CD1c-positive myeloid dendritic cell (primary cell): Measurements from ENCODE around the gene SCGB1C1.
A peak's percentile ranks its signal among the peaks of the same experiment; 100 is the strongest.
"Not testable (repeated sequence)": the region's sequence is repeated elsewhere in the genome, so short reads cannot be mapped to it uniquely, and the experiment has no call there.

Source experiments
- DNase-seq: peaks from one replicate; pipeline ENCODE4 v3.0.0-alpha.2; 2016; ENCODE audit errors: extremely low spot score

The SCGB1C1 gene

DNA sequence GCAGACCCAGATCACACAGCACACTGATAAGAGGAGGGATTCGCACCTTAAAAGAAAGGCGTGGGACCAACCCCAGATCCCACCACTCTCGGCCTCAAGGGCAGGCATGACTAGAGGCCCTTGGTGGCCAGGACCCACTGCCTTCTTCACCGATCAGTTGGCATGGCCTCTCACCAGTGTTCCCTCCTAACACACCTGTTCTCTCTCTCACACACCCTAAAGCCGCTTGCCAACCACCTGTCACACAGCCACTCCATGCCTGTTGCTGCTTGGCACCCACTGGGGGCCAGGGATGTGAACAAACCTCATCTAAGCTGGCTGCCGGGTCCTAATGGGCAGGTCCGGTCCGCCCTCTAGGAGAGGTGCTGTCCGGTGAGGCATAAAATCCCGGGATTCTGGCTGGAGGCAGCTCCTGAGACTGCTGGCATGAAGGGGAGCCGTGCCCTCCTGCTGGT, at the start of gene SCGB1C1:
TSS of gene SCGB1C1 (plus strand) at position 405 of the 455 bp plus-strand sequence. CDS start at position 427, 22 bp downstream.
- not testable (repeated sequence) for DNase-seq

DNA sequence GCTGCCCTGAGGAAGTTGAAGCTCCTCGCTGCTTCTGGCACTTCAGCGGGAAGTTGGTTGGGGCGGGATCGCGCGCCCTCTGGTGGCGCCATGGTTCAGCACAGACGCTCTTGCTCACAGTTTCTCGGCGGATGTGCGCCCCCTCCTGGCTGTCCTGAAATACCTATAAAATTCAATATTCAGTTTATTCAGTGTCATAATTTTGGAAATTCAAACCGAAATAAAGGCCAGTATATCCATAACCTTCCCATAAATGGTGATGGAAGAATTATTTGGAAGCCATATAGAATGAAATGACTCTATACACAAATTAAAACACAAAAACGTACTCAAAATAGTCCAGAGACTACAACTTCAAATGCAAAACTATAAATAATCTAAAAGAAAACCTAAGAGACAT, 12.6 kb upstream of the SCGB1C1 start:
- not testable (repeated sequence) for DNase-seq

DNA sequence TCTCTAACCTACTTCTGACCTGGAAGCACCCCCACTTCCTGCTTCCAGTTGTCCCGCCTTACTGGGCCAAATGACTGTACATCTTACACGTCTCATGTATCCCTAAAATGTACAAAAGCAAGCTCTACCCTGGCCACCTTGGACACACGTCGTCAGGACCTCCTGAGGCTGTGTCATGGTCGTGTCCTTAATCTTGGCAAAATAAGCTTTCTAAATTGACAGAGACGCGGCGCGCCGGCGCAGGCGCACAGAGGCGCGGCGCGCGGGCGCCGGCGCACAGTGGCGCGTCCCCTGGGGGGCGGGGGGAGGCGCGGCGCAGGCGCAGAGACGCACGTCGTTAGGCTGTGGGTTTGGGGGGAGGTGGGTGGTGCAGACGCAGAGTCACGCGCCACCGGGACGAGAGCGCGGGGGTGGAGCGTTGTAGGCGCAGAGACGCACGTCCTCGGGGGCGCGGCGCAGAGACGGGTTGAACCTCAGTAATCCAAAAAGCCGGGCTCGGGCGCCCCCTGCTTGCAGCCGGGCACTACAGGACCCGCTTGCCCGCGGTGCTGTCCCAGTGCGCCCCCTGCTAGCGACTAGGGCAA, 3.6 kb upstream of the SCGB1C1 start:
- not testable (repeated sequence) for DNase-seq

DNA sequence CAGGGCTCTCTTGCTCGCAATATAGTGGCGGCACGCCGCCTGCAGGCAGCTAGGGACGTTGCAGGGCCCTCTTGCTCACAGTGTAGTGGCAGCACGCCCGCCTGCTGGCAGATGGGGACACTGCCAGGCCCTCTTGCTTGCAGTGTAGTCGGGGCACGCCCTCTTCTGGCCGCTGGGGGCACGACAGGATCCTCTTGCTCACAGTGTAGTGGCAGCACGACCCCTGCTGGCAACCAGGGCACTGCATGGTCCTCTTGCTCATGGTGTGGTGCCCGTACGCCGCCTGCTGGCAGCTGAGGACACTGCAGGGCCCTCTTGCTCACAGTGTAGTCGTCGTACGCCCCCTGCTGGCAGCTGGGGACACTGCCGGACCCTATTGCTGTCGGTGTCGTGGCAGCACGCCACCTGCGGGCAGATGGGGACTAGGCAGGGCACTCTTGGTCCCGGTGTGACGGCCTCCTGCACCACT, 3.0 kb upstream of the SCGB1C1 start:
- DNase-seq = not testable (repeated sequence)

DNA sequence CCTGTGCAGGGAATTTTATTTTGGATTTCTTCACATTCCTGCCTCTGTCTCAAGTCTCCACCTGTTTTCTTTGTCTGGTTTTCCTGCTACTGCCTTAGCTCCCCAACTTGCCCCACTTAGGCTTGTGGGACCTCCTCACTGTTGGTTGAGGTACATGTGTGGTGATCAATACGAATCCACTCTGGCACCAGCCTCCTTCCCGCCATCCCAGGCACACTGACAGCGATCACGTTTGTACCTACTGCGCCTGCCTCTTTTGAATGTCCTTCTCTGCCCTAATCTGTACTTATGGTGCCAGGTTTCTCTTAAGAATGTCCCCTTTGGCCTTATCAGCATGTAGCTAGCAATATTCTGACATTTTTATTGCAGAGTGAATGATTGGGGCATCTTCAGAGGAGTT, 2.3 kb upstream of the SCGB1C1 start:
- DNase-seq = not testable (repeated sequence)

DNA sequence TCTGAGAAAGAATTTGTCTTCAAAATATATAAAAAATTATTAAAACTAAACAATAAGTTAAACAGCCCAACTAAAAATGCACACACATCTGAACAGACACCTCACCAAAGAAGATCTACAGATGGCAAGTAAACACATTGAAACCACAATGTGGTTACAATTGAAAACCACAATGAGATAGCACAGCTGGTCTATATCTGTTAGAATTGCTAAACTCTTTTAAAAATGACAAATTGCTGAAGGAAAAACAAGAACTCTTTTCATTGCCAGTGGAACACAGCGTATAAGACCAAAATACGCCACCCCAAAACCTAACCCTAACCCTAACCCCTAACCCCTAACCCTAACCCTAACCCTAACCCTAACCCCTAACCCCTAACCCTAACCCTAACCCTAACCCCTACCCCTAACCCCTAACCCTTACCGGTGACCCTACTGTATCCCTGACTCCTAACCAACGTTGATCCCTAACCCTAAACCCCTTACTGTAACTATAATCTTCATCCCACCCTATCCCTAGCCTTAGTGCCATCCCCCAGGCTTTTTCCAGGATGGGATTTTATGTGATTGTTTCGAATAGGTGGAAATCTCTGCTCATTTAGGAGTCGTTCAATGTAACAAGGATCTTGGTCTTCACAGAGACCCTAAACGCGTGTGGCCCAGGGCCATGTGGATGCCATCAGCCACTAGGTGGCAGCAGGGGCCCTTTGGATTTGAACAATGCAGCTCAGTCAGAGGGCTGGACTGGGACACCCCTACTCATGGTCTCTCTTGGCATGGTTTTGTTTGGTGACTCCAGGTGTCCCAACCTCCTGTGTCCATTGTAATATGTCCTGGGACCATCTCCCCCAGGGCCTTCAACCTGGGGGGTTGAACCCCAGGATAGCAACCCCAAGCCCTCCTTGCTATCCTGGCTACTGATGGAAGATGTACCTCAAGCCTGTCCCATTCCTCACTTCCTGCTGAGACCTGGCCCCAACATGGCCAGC, 1.1 kb upstream of the SCGB1C1 start:
- not testable (repeated sequence) for DNase-seq

DNA sequence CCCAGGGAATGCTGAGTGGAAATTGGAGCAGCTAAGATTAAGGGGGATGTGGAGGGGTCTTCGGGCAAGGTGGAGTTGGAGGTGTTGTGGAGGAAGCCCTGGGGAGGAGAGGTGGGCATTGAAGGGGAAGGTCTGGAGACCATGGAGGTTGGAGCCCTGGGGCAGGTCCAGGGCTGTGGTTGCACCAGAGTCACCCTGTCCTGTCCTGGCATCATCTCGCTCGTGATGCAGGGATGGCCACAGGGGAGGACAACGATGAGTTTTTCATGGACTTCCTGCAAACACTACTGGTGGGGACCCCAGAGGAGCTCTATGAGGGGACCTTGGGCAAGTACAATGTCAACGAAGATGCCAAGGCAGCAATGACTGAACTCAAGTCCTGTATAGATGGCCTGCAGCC, 603 bp downstream of the SCGB1C1 start:
- not testable (repeated sequence) for DNase-seq

DNA sequence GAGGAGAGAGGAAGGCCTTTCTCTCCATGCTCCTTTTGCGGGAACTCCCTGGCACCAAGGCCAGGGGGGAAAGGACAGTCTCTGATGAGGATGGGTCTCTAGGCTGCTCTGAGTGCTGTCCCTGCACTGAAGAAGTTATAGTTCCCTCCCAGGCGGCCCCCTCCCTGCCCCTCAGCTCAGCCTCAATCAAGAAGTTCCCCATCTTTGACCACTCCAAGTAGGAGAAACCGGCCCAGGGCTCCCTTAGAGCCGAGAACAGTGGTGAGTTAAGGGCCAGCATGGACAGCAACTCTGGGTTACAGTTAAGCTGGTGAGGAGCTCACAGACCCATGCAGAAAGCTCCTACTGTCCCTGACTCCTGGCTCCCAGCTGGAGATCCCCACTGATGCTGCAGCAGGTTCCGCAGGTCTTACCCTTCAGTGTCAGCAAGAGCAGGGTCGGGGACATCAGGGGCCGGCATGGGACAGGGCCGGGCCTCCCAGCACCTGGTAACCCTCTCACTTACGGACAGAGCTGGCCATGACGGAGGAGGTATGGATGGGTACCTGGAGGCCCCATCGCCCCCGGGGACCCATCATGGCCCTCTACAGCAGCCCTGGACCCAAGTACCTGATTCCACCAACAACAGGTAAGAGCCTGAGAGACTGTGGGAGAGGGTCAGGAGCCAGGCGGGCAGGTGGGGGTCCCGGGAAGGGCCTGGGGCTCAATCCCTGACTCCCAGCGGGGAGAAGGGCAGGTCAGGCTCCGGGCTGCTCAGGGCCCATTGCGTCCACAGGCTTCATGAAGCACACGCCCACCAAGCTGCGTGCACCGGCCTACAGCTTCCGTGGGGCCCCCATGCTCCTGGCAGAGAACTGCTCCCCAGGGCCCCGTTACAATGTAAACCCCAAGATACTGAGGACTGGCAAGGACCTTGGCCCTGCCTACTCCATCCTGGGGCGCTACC, 4.2 kb downstream of the SCGB1C1 start:
- DNase-seq = no peak

DNA sequence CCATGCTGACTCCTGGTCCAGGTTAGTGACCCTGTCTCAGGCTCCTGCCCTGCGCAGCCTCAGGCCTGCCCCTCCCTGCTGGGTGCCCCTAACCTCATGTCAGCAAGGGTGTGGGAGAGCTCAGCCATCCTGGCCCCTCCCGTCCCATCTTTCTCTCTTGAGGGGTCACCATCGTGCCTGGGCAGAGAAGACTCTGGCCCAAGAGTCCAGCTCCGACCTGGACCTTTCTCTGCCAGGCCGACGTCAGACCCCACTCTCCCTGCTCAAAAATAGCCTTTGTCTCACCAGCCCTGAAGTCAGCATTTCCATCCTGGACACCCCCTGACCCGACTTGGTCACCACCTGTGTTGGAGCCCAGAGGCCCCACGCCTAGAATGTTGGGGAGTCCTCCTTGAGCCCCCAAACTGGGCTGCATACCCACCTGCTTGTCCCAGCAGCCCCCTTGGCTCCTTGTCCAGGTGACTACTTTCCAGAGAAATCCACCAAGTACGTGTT, 4.9 kb downstream of the SCGB1C1 start:
- DNase-seq = no peak

DNA sequence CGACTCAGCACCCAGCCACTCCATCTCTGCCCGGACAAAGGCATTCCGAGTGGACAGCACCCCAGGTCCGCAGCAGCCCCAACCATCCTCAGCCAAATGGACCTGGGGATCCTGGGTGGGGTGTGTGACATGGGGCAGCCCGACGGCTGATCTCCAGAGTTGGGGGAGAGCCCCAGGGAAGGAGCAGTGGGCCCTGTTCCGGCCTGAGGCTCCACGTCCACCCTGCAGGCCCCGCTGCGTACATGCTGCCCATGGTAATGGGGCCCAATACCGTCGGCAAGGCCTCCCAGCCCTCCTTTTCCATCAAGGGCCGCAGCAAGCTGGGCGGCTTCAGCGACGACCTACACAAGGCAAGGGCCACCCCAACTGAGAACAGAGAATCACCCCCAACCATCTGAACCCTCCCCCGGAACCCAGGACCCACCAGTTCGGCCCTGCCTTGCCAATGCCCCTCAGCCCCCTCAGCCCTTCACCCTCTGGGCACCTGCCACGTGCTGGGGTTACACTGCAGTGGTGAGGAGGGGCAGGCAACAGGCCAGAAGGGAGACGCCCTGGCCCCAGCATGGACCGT, 5.4 kb downstream of the SCGB1C1 start:
- no peak for DNase-seq

DNA sequence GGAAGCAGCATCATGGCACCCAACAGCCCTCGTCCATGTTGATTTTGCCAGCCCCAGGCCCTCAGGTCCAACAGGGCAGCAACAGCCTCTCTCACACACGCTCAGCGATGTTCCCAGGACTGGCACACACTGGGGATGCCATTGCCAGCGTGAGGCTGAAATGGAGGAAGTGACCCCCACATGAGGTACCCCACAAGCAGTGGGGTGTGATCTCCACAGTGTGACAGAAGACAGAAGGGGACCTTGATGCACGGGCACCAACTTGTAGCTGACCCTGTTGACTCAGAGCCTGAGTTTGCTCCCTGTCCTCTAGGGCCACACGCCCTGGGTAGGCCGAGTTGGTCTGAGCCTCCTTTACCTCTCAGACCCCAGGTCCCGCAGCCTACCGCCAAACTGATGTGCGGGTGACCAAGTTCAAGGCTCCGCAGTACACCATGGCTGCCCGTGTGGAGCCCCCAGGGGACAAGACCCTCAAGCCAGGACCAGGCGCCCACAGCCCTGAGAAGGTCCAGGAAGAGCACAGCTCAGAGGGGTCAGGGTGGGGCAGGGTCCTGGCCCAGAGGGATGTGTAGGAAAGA, 6.2 kb downstream of the SCGB1C1 start:
- no peak for DNase-seq

DNA sequence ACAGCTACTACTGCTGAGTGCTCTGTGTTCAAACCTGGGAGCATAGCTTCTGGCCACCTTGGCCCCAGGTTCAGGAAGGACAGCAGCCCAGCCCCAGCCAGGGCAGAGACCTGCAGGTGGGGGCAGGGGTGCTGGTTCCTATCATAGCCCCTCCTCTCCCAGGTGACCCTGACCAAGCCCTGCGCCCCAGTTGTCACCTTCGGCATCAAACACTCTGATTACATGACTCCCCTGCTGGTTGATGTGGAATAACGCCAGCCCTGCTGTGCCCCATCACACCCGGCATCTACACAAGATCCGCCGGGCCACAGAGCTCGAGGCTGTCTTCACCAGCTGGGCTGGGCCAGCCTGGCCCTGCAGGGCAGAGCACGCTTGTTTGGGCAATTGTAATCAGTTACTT, 6.9 kb downstream of the SCGB1C1 start:
- no peak for DNase-seq

DNA sequence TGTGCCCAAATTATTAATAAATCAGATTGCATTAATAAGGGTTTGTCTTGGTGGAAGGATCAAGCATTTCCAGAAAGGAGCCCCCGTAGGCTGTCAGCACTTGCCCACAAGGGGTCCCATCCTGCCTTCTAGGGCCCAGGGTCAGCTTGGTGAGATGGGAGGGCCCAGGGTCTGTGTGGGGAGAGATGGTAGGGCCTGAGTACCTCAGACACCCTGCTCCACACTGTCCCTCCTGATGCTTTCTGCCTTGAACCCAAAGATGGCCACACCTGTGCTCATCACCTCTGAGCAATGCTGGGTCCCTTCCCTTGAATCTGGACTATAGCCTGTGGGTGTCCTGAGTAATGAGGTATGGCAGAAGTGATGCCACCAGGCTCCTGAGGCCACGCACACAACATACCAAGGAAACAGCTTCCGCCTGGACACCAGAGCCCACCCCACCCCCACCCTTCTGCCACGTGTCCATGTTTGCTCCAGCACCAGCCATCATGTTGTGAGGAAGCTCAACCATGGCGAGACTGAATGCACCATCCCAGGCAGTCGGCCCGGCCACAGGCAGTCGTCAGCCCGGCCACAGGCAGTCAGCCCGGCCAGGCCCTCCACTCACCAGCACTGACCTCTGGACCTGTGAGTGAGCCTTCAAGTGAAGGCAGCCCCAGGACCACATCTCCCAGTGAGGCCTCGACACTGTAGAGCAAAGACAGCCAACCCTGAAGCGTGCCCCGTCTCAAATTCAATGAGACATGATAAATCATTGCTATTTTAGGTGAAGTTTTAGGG, 7.5 kb downstream of the SCGB1C1 start:
- DNase-seq = no peak

DNA sequence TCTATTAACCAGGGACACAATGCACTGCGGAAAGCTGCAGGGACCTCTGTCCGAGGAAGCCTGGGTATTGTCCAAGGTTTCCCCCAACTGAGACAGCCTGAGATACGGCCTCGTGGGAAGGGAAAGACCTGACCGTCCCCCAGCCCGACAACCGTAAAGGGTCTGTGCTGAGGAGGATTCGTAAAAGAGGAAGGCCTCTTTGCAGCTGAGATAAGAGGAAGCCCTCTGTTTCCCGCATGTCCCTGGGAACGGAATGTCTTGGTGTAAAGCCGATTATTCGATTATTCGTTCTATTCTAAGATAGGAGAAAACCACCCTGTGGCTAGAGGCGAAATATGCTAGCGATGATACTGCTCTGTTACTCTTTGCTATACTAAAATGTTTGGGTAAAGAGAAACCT, 9.1 kb downstream of the SCGB1C1 start:
- DNase-seq = peak; percentile 45

DNA sequence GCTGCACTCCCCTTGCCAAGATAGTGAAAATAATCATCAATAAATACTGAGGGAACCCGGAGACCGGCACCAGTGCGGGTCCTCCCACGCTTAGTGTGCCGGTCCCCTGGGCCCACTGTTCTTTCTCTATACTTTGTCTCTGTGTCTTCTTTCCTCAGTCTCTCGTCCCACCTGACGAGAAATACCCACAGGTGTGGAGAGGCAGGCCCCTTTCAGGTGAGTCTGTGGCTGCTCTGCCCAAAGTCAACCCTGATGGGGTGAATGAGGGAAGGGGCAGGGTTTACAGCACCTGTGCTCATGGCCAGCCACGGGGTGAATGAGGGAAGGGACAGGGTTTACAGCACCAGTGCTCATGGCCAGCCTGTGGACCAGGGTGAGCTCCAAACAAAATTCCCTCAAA, 9.6 kb downstream of the SCGB1C1 start:
- no peak for DNase-seq

DNA sequence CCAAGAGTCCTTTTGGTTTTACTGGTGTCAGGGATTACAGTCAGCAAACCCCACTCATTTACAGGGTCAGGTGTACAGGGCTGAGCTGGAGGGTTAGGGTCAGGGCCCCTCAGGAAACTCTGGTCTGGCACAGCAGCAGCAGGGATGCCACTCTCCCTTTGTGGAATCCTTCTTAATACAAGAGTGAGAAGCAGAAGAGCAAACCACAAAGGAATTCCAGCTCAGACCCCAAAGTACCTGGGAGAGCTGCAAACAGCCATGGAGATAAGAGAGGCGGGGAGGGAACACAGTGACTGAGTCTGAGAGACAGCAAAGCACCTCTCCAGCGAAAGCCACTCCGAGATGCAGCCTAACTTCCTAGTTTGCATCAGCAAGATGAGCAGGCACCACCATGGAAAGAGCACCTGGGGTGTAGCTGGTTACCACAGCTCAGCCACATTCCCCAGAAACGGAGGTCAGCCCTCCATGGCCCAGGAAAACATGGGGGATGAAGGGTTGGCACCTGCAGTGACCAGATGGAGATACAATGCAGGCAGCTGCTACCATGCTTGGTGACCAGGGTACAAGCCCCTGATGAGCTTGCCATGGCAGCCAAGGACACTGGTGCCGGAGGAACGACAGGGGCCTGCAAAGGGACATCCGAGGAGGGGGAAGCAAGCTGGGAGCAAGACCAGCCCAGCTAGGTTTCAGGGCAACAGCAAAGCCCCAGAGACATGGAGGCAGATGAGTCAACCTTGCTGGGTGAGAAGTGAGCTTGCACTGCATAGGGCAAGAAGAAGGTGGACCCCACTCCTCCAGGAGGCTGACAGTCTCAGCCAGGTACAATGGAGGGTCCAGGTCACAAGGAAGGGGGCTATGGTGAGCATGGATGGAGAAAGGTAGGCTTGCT, 10.4 kb downstream of the SCGB1C1 start:
- DNase-seq = no peak

DNA sequence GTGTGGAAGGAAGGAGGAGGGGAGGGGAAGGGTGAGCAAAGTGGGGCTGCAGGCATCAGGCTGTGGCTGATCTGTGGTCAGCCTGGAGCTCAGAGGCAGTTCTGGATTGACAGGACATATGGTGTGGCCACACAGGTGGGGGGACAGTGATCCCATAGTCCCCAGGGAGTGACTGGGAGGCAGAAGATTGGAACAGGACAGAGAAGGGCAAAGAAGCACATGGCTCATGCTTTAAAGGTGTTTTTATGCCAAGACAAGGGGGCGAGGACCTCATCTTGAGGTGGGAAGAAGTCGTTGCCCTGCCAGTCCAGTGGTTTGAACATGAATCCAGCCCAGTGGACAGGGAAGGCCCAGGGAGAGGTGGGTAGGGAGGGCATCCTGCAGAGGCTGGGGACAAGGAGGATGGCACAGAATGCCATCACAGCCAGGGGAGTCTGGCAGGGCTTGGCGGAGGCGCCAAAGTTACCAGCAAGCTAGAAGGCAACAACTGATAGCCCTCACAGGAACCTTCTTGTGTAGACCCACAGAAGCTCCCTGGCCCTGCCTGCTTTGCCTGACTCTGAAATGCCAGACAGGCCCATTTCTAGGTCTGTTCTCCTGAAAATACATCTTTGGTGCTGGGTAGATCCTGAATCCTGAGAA, 11.2 kb downstream of the SCGB1C1 start:
- no peak for DNase-seq

DNA sequence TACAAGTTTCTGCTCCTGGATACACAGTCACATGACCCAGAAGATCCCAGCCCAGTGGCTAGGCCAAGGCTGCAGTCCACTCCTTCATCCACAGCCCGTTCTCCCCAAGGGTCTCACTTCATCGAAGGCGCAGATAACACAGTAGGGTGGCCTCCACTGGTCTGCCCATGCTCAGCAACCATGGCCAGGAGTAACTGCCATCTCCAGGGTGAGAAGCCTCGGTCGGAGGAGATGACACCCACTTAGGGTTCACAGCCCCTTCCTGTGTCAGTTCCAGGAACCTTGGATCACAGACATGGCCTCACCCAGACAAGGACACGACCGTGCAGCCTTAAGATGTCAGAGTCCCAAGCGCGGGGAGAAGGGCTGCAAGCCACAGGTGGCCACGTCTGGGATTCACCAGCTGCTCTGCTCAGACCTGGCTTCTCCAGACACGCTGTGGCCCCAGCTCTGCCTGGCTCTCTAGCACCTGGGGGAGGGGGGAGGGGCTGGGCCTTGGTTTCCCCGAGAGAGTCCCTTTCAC, 11.8 kb downstream of the SCGB1C1 start:
- no peak for DNase-seq
